Measurements from ENCODE around the gene TRPC6.
A peak's percentile ranks its signal among the peaks of the same experiment; 100 is the strongest.

TRPC6 gene

GRCh38 chr11:101438126-101438525 lies 145.7 kb downstream of the TRPC6 start:
- no peak for TF ChIP-seq EZH2 (IDR thresholded peaks at IDR 0.05; ENCODE audit: borderline replicate concordance, low read depth, low read length, severe bottlenecking)
- no peak for TF ChIP-seq CTCF (IDR thresholded peaks at IDR 0.05; ENCODE audit: borderline replicate concordance, extremely low read depth, low read length, poor library complexity, severe bottlenecking)
- DNase-seq: no peak
- Histone ChIP-seq H3K4me3 (ENCODE audit: low read depth in 1 of 2, low read length in 2 of 2) (no peak overlapping the region), H3K27ac (ENCODE audit: low read length) (no peak overlapping the region), H3K79me2 (ENCODE audit: insufficient read depth, low read length) (no peaks in the 10 kb centered on the region), H3K27me3 (ENCODE audit: insufficient read depth, low read length, poor library complexity) (no peaks in the 10 kb centered on the region), H3K36me3 (ENCODE audit: insufficient read depth, low read length) (no peaks in the 10 kb centered on the region), H2AFZ (ENCODE audit: low read depth, low read length) (no peak overlapping the region), H3K4me2 (ENCODE audit: insufficient read depth, low read length) (no peak overlapping the region), H4K20me1 (ENCODE audit: insufficient read depth, low read length) (no peaks in the 10 kb centered on the region), H3K4me1 (ENCODE audit: insufficient read depth, low read length) (no peaks in the 10 kb centered on the region), H3K9me3 (ENCODE audit: insufficient read depth, low read length, severe bottlenecking) (no peaks in the 10 kb centered on the region), H3K9ac (ENCODE audit: low read depth, low read length) (no peak overlapping the region)
- no peak for ATAC-seq (ENCODE audit: insufficient read depth, low read depth)

GRCh38 chr11:101436511-101437142 lies 147.2 kb downstream of the TRPC6 start:
- TF ChIP-seq EZH2 (IDR thresholded peaks at IDR 0.05; ENCODE audit: borderline replicate concordance, low read depth, low read length, severe bottlenecking) (no peak), CTCF (IDR thresholded peaks at IDR 0.05; ENCODE audit: borderline replicate concordance, extremely low read depth, low read length, poor library complexity, severe bottlenecking) (peak; percentile 77)
- Histone ChIP-seq H3K36me3 (ENCODE audit: insufficient read depth, low read length) (no peaks in the 10 kb centered on the region), H3K79me2 (ENCODE audit: insufficient read depth, low read length) (no peaks in the 10 kb centered on the region), H3K27me3 (ENCODE audit: insufficient read depth, low read length, poor library complexity) (no peaks in the 10 kb centered on the region), H4K20me1 (ENCODE audit: insufficient read depth, low read length) (no peaks in the 10 kb centered on the region), H3K9me3 (ENCODE audit: insufficient read depth, low read length, severe bottlenecking) (no peaks in the 10 kb centered on the region), H3K4me2 (ENCODE audit: insufficient read depth, low read length) (no peak overlapping the region), H3K4me3 (ENCODE audit: low read depth in 1 of 2, low read length in 2 of 2) (no peak overlapping the region), H3K4me1 (ENCODE audit: insufficient read depth, low read length) (no peaks in the 10 kb centered on the region), H3K9ac (ENCODE audit: low read depth, low read length) (no peak overlapping the region), H2AFZ (ENCODE audit: low read depth, low read length) (no peak overlapping the region), H3K27ac (ENCODE audit: low read length) (no peak overlapping the region)
- DNase-seq (peak; percentile 24), ATAC-seq (ENCODE audit: insufficient read depth, low read depth) (peak; percentile 50; the same call in 1 of the 3 replicates)

DNA sequence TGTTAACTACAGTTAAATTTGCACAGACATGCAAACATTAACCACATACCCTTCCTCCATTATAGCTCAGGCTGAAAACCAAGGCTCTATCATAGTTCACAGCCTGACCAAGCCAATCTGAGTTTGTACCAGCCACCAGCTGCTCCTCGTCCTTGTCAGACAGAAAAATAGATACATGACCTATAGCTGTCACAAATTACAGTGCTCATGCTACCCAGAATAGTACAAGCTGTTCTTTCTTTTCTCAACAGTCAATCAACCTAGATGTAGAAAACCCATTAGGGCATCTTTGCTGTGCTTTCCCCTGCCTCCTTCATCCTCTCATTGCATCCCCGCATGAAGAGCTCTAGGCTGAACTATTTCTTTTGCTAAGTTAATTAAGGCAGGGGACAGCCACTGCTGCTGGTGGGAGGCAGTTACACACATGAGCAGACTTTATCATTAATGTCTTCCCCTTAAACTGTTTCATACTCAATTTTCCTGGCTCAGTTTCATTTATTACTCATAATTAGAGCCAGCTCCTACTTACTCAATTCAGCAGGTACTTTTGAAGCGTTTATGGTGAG lies 148.3 kb downstream of the TRPC6 start:
- no peak for ATAC-seq (ENCODE audit: insufficient read depth, low read depth)
- H3K4me2 ChIP-seq (ENCODE audit: insufficient read depth, low read length): no peak overlapping the region

More for the DNA sequence above, 148.3 kb downstream of the TRPC6 start:
- no peak for DNase-seq
- Histone ChIP-seq H3K36me3 (ENCODE audit: insufficient read depth, low read length) (no peaks in the 10 kb centered on the region), H3K4me1 (ENCODE audit: insufficient read depth, low read length) (no peaks in the 10 kb centered on the region), H4K20me1 (ENCODE audit: insufficient read depth, low read length) (no peaks in the 10 kb centered on the region), H3K27me3 (ENCODE audit: insufficient read depth, low read length, poor library complexity) (no peaks in the 10 kb centered on the region), H3K9me3 (ENCODE audit: insufficient read depth, low read length, severe bottlenecking) (no peaks in the 10 kb centered on the region), H2AFZ (ENCODE audit: low read depth, low read length) (no peak overlapping the region), H3K27ac (ENCODE audit: low read length) (no peak overlapping the region), H3K4me3 (ENCODE audit: low read depth in 1 of 2, low read length in 2 of 2) (no peak overlapping the region), H3K9ac (ENCODE audit: low read depth, low read length) (no peak overlapping the region), H3K79me2 (ENCODE audit: insufficient read depth, low read length) (no peaks in the 10 kb centered on the region)
- no peak for TF ChIP-seq CTCF (IDR thresholded peaks at IDR 0.05; ENCODE audit: borderline replicate concordance, extremely low read depth, low read length, poor library complexity, severe bottlenecking)
- no peak for TF ChIP-seq EZH2 (IDR thresholded peaks at IDR 0.05; ENCODE audit: borderline replicate concordance, low read depth, low read length, severe bottlenecking)

Data from DND-41 (cell line).